ENCODE data around the gene CAPS2.

DNA sequence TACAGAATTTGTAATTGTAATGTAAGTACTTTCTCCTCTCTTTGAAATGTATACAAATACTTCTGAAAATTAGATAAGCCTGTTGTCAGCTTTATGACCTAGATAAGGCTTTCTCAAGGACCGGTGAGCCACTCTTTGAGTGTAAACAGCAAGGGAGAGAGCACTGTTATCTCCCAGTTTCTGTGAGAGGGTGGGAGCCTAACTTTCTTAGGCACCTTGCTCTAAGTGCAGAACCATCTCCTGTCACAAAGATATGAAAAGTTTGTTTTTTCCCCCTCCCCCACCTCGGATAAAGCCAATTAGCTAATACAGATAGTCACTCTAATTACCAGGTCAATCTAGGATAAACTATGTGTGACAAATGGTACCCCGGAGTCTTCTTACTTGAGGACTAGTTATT is 35.8 kb downstream of the CAPS2 start:
- no peak for TF ChIP-seq CTCF (tag by site-specific recombination; IDR thresholded peaks at IDR 0.05)
- TF ChIP-seq ZNF175 (tag by site-specific recombination; IDR thresholded peaks at IDR 0.05): no peak
- TF ChIP-seq, protein P1, sequence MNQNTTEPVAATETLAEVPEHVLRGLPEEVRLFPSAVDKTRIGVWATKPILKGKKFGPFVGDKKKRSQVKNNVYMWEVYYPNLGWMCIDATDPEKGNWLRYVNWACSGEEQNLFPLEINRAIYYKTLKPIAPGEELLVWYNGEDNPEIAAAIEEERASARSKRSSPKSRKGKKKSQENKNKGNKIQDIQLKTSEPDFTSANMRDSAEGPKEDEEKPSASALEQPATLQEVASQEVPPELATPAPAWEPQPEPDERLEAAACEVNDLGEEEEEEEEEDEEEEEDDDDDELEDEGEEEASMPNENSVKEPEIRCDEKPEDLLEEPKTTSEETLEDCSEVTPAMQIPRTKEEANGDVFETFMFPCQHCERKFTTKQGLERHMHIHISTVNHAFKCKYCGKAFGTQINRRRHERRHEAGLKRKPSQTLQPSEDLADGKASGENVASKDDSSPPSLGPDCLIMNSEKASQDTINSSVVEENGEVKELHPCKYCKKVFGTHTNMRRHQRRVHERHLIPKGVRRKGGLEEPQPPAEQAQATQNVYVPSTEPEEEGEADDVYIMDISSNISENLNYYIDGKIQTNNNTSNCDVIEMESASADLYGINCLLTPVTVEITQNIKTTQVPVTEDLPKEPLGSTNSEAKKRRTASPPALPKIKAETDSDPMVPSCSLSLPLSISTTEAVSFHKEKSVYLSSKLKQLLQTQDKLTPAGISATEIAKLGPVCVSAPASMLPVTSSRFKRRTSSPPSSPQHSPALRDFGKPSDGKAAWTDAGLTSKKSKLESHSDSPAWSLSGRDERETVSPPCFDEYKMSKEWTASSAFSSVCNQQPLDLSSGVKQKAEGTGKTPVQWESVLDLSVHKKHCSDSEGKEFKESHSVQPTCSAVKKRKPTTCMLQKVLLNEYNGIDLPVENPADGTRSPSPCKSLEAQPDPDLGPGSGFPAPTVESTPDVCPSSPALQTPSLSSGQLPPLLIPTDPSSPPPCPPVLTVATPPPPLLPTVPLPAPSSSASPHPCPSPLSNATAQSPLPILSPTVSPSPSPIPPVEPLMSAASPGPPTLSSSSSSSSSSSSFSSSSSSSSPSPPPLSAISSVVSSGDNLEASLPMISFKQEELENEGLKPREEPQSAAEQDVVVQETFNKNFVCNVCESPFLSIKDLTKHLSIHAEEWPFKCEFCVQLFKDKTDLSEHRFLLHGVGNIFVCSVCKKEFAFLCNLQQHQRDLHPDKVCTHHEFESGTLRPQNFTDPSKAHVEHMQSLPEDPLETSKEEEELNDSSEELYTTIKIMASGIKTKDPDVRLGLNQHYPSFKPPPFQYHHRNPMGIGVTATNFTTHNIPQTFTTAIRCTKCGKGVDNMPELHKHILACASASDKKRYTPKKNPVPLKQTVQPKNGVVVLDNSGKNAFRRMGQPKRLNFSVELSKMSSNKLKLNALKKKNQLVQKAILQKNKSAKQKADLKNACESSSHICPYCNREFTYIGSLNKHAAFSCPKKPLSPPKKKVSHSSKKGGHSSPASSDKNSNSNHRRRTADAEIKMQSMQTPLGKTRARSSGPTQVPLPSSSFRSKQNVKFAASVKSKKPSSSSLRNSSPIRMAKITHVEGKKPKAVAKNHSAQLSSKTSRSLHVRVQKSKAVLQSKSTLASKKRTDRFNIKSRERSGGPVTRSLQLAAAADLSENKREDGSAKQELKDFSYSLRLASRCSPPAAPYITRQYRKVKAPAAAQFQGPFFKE (tag by site-specific recombination; IDR thresholded peaks at IDR 0.05; ENCODE audit: borderline replicate concordance): no peak
- TF ChIP-seq, protein P2, sequence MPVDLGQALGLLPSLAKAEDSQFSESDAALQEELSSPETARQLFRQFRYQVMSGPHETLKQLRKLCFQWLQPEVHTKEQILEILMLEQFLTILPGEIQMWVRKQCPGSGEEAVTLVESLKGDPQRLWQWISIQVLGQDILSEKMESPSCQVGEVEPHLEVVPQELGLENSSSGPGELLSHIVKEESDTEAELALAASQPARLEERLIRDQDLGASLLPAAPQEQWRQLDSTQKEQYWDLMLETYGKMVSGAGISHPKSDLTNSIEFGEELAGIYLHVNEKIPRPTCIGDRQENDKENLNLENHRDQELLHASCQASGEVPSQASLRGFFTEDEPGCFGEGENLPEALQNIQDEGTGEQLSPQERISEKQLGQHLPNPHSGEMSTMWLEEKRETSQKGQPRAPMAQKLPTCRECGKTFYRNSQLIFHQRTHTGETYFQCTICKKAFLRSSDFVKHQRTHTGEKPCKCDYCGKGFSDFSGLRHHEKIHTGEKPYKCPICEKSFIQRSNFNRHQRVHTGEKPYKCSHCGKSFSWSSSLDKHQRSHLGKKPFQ (tag by site-specific recombination; IDR thresholded peaks at IDR 0.05): no peak
- TF ChIP-seq ZNF549 (tag by site-specific recombination; IDR thresholded peaks at IDR 0.05): no peak
- TF ChIP-seq ZSCAN16 (tag by site-specific recombination; IDR thresholded peaks at IDR 0.05): no peak
- TF ChIP-seq ZNF221 (tag by site-specific recombination; IDR thresholded peaks at IDR 0.05; ENCODE audit: borderline replicate concordance): no peak
- TF ChIP-seq, protein P3, sequence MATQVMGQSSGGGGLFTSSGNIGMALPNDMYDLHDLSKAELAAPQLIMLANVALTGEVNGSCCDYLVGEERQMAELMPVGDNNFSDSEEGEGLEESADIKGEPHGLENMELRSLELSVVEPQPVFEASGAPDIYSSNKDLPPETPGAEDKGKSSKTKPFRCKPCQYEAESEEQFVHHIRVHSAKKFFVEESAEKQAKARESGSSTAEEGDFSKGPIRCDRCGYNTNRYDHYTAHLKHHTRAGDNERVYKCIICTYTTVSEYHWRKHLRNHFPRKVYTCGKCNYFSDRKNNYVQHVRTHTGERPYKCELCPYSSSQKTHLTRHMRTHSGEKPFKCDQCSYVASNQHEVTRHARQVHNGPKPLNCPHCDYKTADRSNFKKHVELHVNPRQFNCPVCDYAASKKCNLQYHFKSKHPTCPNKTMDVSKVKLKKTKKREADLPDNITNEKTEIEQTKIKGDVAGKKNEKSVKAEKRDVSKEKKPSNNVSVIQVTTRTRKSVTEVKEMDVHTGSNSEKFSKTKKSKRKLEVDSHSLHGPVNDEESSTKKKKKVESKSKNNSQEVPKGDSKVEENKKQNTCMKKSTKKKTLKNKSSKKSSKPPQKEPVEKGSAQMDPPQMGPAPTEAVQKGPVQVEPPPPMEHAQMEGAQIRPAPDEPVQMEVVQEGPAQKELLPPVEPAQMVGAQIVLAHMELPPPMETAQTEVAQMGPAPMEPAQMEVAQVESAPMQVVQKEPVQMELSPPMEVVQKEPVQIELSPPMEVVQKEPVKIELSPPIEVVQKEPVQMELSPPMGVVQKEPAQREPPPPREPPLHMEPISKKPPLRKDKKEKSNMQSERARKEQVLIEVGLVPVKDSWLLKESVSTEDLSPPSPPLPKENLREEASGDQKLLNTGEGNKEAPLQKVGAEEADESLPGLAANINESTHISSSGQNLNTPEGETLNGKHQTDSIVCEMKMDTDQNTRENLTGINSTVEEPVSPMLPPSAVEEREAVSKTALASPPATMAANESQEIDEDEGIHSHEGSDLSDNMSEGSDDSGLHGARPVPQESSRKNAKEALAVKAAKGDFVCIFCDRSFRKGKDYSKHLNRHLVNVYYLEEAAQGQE (tag by site-specific recombination; IDR thresholded peaks at IDR 0.05): no peak
